Measurements from ENCODE around the gene PAPPA2. TPM values are rescaled to one million over a fixed set of nuclear protein-coding genes. Genes with fewer than 3 reads are reported as not detected.
A peak's percentile ranks its signal among the peaks of the same experiment; 100 is the strongest.

The PAPPA2 gene
- total RNA-seq, 1 donor from 2014 or later, result 0.25 TPM

DNA sequence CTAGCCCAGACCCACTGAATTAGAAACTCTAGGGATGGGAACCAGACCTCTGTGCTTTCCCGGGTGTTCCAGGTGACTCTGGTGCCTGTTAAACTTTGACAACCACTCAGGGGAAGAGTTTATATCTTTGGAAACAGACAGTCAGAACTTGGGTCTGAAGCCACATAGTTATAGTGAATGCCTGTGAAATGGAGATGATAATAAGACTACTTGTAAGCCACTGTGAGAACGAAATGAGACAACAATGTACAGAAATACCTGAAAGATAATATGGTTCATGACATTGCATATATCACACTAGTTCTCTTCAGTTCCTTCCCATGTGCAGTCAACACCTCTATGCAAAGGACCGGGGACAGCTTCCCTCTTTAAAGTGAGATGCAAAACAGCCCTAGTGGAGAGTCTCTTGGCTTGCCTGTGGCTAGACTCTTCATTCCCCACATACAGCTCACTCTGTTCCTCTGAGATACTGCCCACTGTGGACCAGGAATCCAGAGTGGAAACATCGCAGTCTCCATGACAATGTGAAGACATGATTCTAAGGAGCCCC lies 414.1 kb downstream of the PAPPA2 start:
- Mint-ChIP-seq H3K9me3 (no peaks in the 10 kb centered on the region), H3K27ac (no peak overlapping the region), H3K4me1 (no peaks in the 10 kb centered on the region), H3K36me3 (no peaks in the 10 kb centered on the region), H3K4me3 (no peak overlapping the region), H3K27me3 (ENCODE audit: low read depth) (peaks cover 14% of the 10 kb centered on the region)
- no peak for DNase-seq (ENCODE audit: low spot score in 2 of 2, unreplicated experiment in 2 of 2)
- TF ChIP-seq, protein P1, sequence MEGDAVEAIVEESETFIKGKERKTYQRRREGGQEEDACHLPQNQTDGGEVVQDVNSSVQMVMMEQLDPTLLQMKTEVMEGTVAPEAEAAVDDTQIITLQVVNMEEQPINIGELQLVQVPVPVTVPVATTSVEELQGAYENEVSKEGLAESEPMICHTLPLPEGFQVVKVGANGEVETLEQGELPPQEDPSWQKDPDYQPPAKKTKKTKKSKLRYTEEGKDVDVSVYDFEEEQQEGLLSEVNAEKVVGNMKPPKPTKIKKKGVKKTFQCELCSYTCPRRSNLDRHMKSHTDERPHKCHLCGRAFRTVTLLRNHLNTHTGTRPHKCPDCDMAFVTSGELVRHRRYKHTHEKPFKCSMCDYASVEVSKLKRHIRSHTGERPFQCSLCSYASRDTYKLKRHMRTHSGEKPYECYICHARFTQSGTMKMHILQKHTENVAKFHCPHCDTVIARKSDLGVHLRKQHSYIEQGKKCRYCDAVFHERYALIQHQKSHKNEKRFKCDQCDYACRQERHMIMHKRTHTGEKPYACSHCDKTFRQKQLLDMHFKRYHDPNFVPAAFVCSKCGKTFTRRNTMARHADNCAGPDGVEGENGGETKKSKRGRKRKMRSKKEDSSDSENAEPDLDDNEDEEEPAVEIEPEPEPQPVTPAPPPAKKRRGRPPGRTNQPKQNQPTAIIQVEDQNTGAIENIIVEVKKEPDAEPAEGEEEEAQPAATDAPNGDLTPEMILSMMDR (IDR thresholded peaks at IDR 0.05; ENCODE audit: unreplicated experiment), result no peak

DNA sequence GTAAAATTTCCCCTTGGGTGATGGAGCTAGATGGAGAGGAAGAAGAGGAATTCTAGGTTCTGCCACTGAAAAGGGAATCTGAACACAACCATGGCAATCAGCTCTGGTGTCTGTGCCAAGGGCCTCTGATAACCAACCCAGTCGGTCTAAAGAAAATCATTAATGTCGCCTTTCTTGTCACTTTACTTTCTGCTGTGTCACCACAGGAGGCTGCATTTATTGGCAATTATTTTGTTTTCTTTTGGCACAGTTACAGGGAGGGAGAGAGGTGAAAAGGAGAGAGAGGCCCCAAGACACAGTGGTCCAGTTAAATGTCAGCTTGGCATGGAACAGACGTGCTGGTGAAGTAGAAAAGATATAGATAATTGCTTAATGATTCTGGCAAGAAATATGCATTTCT lies 414.6 kb downstream of the PAPPA2 start:
- no peak overlapping the region for H3K27ac Mint-ChIP-seq
- TF ChIP-seq, protein P1 (IDR thresholded peaks at IDR 0.05; ENCODE audit: unreplicated experiment), result no peak
- H3K4me1 Mint-ChIP-seq, result no peaks in the 10 kb centered on the region

DNA sequence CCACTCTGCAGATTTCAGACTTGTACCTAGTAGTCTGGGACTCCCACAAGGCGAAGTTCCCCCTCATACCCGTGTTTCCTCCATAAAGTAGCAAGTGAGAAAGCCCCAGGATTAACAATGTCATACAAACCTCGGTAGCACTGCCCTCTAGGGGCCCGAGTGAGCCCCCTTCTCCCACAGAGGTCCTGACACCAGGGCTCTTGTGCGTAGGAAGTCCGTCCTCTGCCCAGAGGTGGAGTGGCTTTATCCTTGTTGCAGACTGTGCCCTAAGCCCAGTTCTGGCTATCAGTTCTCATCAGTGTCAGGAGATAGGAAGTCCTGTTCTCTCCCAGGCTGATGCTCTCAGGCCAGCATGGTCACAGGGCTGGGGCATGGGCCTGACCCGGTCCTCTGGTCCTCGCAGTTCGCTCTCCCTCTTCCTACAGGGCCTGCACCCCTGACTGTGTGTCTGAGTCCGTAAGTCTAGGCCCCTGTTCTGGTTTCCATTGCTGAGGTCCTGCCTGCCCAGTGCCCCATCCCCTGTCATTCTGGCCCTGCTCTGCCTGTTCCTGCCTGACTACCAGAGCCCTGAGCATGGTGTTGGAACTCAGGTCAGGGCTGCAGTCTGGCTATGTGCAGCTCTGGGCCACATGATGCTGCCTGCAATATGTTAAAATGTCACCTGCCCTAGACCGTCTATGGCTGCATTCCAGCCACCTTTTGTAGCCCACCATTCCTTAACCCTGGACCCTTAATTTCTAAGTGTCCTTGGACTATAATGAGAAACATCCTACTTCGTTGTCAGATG lies 416.0 kb downstream of the PAPPA2 start:
- no peak for DNase-seq (ENCODE audit: low spot score in 2 of 2, unreplicated experiment in 2 of 2)
- no peak overlapping the region for H3K27ac Mint-ChIP-seq
- no peak overlapping the region for H3K4me3 Mint-ChIP-seq
- no peaks in the 10 kb centered on the region for H3K4me1 Mint-ChIP-seq
- H3K36me3 Mint-ChIP-seq, result no peaks in the 10 kb centered on the region
- TF ChIP-seq, protein P1 (IDR thresholded peaks at IDR 0.05; ENCODE audit: unreplicated experiment), result no peak
- no peaks in the 10 kb centered on the region for H3K9me3 Mint-ChIP-seq
- peaks cover 18% of the 10 kb centered on the region for H3K27me3 Mint-ChIP-seq (ENCODE audit: low read depth)

More for the DNA sequence above, 414.6 kb downstream of the PAPPA2 start:
- no peaks in the 10 kb centered on the region for H3K9me3 Mint-ChIP-seq
- no peak overlapping the region for H3K4me3 Mint-ChIP-seq
- peaks cover 17% of the 10 kb centered on the region for H3K27me3 Mint-ChIP-seq (ENCODE audit: low read depth)
- no peak for DNase-seq (ENCODE audit: low spot score in 2 of 2, unreplicated experiment in 2 of 2)
- H3K36me3 Mint-ChIP-seq, result no peaks in the 10 kb centered on the region

DNA sequence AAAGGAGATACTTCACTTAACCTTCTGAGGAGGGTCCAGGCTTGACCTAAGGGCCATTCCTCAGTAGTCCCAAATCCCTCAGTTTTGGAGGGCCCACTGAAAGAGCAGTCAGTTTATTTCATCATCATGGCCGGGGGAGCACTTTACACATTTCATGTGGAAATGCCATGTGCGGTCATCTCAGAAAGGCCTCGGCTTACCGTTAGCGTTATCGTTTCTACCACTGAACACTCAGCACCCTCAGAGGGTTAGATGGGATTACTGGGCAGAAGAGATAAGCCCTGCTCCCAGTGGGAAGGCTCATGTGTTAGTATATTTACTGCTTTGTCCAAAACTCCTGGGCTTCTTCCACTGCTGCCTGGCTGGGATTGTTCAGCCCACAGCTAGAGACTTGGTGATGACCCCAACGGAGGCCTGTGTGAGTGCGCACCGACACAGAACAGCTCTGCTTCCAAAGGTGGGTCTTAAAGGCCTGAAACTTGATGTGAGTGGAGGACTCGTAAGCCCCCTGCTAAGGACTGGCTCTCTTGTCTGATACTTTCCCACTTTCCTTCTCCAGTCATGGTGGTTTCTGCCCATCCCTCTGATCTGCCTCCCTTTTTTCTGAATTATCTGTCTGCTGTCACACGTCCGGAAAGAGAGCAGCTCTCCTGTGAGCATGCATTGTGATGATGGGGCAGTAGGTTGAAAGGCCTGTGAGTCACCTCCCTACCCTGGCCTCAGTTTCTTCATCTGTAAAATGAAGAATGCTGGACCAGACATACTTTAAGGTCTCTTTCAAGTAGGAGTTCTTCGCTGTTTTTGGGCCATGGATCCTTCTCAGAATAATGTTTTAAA lies 417.0 kb downstream of the PAPPA2 start:
- H3K27me3 Mint-ChIP-seq (ENCODE audit: low read depth), result peaks cover 17% of the 10 kb centered on the region
- no peaks in the 10 kb centered on the region for H3K9me3 Mint-ChIP-seq
- no peak overlapping the region for H3K4me3 Mint-ChIP-seq
- no peak overlapping the region for H3K27ac Mint-ChIP-seq
- TF ChIP-seq, protein P1 (IDR thresholded peaks at IDR 0.05; ENCODE audit: unreplicated experiment), result no peak
- H3K4me1 Mint-ChIP-seq, result no peaks in the 10 kb centered on the region
- no peak for DNase-seq (ENCODE audit: low spot score in 2 of 2, unreplicated experiment in 2 of 2)
- H3K36me3 Mint-ChIP-seq, result no peaks in the 10 kb centered on the region

DNA sequence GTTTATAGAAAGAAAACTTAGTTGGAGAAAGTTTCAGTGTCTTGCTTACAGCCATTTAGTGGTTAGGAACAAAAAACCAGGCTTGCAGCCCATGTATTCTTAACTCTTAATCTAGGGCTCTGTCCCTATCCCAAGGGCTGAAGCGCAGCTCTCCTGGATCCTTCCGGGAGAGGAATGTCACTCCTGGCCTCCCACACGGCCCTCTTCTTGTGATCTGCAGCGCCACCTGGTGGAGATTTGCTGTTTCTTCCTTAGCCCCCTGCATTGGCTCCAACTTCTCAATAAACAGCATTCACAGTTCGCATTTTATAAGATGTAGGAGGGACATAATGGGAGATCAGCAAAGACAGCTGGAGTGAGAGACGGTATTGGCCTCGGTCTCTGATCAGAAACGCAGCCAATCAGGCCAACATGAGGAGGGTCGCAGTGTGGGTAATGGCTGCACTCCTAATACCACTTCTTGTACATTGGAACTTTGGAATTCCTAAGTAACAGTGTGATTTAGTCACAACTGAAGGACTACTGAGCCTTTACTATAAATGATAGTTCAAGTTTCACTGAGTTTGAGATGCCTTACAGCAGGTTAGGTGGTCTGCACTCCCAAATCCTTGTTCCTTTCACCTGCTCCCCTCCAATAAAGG lies 418.1 kb downstream of the PAPPA2 start:
- no peaks in the 10 kb centered on the region for H3K4me1 Mint-ChIP-seq

More for the DNA sequence above, 418.1 kb downstream of the PAPPA2 start:
- Mint-ChIP-seq H3K36me3 (no peaks in the 10 kb centered on the region), H3K27me3 (ENCODE audit: low read depth) (peaks cover 25% of the 10 kb centered on the region), H3K4me3 (no peak overlapping the region), H3K27ac (no peak overlapping the region), H3K9me3 (no peaks in the 10 kb centered on the region)
- TF ChIP-seq, protein P1 (IDR thresholded peaks at IDR 0.05; ENCODE audit: unreplicated experiment), result peak; percentile 93
- DNase-seq (ENCODE audit: low spot score in 2 of 2, unreplicated experiment in 2 of 2), result peak; percentile 74 to 86

Data from mesothelial cell of epicardium (in vitro differentiated cells).